Endodermal cell (in vitro differentiated cells): ENCODE data around the gene FPR3. TPM values are rescaled to one million over a fixed set of nuclear protein-coding genes. Genes with fewer than 3 reads are reported as not detected.
A peak's percentile ranks its signal among the peaks of the same experiment; 100 is the strongest.
"Not testable (repeated sequence)": the region's sequence is repeated elsewhere in the genome, so short reads cannot be mapped to it uniquely, and the experiment has no call there.

Experiments used
- DNase-seq: peaks from one replicate; pipeline ENCODE4 v3.0.0-alpha.2; 2017
- H3K27ac ChIP-seq: 2 replicates; pipeline ENCODE4 v1.5.1; 2013; ENCODE audit warnings: mild to moderate bottlenecking, low read depth, low read length, moderate library complexity
- H3K27me3 ChIP-seq: 2 replicates; pipeline ENCODE4 v1.6.1; 2013; ENCODE audit warnings: mild to moderate bottlenecking, low read length, moderate library complexity; ENCODE audit not compliant: insufficient read depth, control insufficient read depth, poor library complexity, severe bottlenecking
- H3K36me3 ChIP-seq: 2 replicates; pipeline ENCODE4 v1.7.0; 2013; ENCODE audit warnings: mild to moderate bottlenecking, low read length, moderate library complexity; ENCODE audit not compliant: control insufficient read depth, insufficient read depth
- H3K4me1 ChIP-seq: one replicate; pipeline ENCODE4 v1.7.0; 2013; ENCODE audit warnings: low read length; ENCODE audit not compliant: control insufficient read depth, insufficient read depth
- H3K4me3 ChIP-seq: 2 replicates; pipeline ENCODE4 v1.5.1; 2013; ENCODE audit warnings: mild to moderate bottlenecking, low read length, moderate library complexity
- H3K9ac ChIP-seq: 2 replicates; pipeline ENCODE4 v1.6.1; 2013; ENCODE audit warnings: mild to moderate bottlenecking, low read length, moderate library complexity; ENCODE audit not compliant: poor library complexity, severe bottlenecking; ENCODE audit errors: extremely low read depth
- H3K9me3 ChIP-seq: 2 replicates; pipeline ENCODE4 v1.6.1; 2013; ENCODE audit warnings: mild to moderate bottlenecking, low read length, moderate library complexity; ENCODE audit not compliant: control insufficient read depth
- H3K27ac Mint-ChIP-seq: 2 replicates; pipeline ENCODE4 v1.8.0; 2020; ENCODE audit warnings: mixed read lengths
- H3K27me3 Mint-ChIP-seq: 2 replicates; pipeline ENCODE4 v1.8.0; 2021; ENCODE audit warnings: mild to moderate bottlenecking, mixed read lengths; ENCODE audit not compliant: insufficient read depth
- H3K36me3 Mint-ChIP-seq: 2 replicates; pipeline ENCODE4 v1.8.0; 2020; ENCODE audit warnings: low read depth, mixed read lengths
- H3K4me1 Mint-ChIP-seq: 2 replicates; pipeline ENCODE4 v1.8.0; 2020; ENCODE audit warnings: mixed read lengths
- H3K4me3 Mint-ChIP-seq: 2 replicates; pipeline ENCODE4 v1.8.0; 2020; ENCODE audit warnings: mild to moderate bottlenecking, moderate library complexity, mixed read lengths
- H3K9me3 Mint-ChIP-seq: 2 replicates; pipeline ENCODE4 v1.8.0; 2020; ENCODE audit warnings: mild to moderate bottlenecking, mixed read lengths
- WGBS, 2 experiments: methylation state at CpG; one replicate each; pipeline versions ENCODE4 v1.1.5 to v1.1.7; 2013; ENCODE audit warnings: missing lambda C conversion rate in 2 of 2, mixed read lengths in 1 of 2; ENCODE audit not compliant: insufficient coverage in 1 of 2, insufficient read length in 1 of 2; 5-methylcytosine and 5-hydroxymethylcytosine counted together
- total RNA-seq, 2 donors: library from RNA; stranded (reverse); fragmentation: NEBNext Ultra II Directional in 1 of 2; extraction: Animal tissue kit (Norgen Biotek cat#: 25700) in 1 of 2; gene quantifications; 2 replicates in 1 of 2; 3 replicates in 1 of 2; pipeline ENCODE4 v1.2.1, GENCODE V29; 2021
- TF ChIP-seq, protein P1 (sequence below): fragments of 200-600 bp; sonication (generic); conservative IDR thresholded peaks from 2 replicates; pipeline ENCODE4 v1.5.0; 2021; ENCODE audit warnings: antibody characterized with exemption, mild to moderate bottlenecking

The FPR3 gene
- total RNA-seq, 2 donors from 2014 or later = not detected

DNA sequence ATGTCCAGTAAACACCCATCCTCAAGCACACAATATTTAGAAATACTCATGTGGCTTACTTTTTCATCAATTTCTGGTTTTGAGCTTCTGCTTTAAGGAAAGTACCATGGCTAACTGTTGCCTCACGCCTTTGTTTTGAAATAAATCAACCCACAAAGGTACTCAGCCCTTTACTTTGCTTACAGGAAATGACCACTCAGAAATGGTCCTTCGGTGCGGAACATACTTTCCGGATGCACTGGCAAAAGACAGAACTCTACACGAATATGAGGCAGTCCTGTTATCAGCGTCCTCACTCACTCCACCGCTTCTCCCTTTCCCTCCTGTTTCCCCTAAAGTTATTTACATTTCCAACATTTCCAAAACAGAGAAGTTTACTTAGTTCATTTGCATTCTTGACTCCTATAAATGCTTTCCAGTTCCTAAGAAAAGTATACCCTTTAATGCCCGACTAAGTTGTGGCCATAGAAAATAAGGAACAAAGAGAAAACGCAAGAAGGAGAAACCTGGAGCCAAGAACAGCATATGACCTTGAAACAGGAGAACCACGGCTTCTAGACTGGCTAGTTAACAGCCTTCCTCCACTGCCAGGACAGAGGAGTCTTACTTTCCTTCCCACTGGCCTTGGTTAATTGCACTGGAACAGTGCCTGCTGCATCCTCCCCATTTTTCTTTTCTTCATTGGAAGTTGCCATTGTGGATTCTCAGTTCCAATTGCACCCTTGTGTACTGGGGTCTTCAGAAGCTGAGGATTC, 23.4 kb upstream of the FPR3 start:
- Histone ChIP-seq H3K36me3 (no peaks in the 10 kb centered on the region), H3K9ac (no peak overlapping the region), H3K27me3 (no peaks in the 10 kb centered on the region), H3K4me3 (no peak overlapping the region), H3K4me1 (no peaks in the 10 kb centered on the region), H3K9me3 (no peaks in the 10 kb centered on the region), H3K27ac (no peak overlapping the region)
- WGBS, 2 experiments = 77 to 82% methylated on average over 10 of the region's 10 CpGs
- Mint-ChIP-seq H3K36me3 (no peaks in the 10 kb centered on the region), H3K4me1 (no peaks in the 10 kb centered on the region), H3K27ac (no peak overlapping the region), H3K9me3 (no peaks in the 10 kb centered on the region), H3K4me3 (no peak overlapping the region), H3K27me3 (peaks cover 50% of the 10 kb centered on the region)
- TF ChIP-seq, protein P1, sequence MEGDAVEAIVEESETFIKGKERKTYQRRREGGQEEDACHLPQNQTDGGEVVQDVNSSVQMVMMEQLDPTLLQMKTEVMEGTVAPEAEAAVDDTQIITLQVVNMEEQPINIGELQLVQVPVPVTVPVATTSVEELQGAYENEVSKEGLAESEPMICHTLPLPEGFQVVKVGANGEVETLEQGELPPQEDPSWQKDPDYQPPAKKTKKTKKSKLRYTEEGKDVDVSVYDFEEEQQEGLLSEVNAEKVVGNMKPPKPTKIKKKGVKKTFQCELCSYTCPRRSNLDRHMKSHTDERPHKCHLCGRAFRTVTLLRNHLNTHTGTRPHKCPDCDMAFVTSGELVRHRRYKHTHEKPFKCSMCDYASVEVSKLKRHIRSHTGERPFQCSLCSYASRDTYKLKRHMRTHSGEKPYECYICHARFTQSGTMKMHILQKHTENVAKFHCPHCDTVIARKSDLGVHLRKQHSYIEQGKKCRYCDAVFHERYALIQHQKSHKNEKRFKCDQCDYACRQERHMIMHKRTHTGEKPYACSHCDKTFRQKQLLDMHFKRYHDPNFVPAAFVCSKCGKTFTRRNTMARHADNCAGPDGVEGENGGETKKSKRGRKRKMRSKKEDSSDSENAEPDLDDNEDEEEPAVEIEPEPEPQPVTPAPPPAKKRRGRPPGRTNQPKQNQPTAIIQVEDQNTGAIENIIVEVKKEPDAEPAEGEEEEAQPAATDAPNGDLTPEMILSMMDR = no peak
- no peak for DNase-seq

DNA sequence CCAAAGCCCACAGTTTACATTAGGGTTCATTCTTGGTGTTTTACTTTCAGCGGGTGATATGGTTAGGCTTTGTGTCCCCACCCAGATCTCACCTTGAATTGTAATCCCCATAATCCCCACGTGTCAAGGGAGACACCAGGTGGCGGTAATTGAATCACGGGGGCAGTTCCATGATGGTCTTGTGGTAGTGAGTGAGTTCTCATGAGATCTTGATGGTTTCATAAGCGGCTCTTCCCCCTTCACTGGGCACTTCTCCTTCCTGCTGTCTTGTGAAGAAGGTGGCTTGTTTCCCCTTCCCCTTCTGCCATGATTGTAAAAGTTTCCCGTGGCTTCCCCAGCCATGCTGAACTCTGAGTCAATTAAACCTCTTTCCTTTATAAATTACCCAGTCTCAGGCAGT, 22.0 kb upstream of the FPR3 start:
- Mint-ChIP-seq H3K9me3 (no peaks in the 10 kb centered on the region), H3K36me3 (no peaks in the 10 kb centered on the region), H3K4me3 (no peak overlapping the region), H3K27me3 (peaks cover 47% of the 10 kb centered on the region), H3K4me1 (no peaks in the 10 kb centered on the region), H3K27ac (no peak overlapping the region)
- Histone ChIP-seq H3K27me3 (no peaks in the 10 kb centered on the region), H3K4me1 (no peaks in the 10 kb centered on the region), H3K9ac (no peak overlapping the region), H3K27ac (no peak overlapping the region), H3K36me3 (no peaks in the 10 kb centered on the region), H3K9me3 (no peaks in the 10 kb centered on the region), H3K4me3 (no peak overlapping the region)
- TF ChIP-seq, protein P1 = peak; percentile 11
- WGBS, 2 experiments = 72% methylated on average over 6 of the region's 6 CpGs; no CpG with 5 or more reads in 1 of the 2 experiments
- DNase-seq = no peak

DNA sequence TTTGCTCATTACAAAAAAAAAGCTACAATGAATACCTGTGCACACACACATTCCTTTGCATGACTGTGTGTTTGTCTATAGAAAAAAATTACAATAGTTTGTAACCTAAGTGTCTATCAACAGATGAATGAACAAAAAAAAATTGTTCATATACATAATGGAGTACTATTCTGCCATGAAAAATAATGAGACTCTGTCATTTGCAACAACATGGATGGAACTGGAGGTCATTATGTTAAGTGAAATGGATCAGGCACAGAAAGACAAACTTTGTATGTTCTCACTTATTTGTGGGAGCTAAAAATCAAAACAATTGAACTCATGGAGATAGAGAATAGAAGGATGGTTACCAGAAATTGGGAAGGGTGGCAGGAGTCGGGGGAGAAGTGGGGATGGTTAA, 18.4 kb upstream of the FPR3 start:
- DNase-seq, H3K9me3 ChIP-seq, H3K27ac ChIP-seq, H3K9ac ChIP-seq, H3K4me3 Mint-ChIP-seq, H3K4me3 ChIP-seq, H3K4me1 ChIP-seq, H3K9me3 Mint-ChIP-seq, H3K4me1 Mint-ChIP-seq, H3K27ac Mint-ChIP-seq, H3K36me3 Mint-ChIP-seq, H3K36me3 ChIP-seq: not testable (repeated sequence)
- peaks cover 19% of the 10 kb centered on the region for H3K27me3 ChIP-seq
- peaks cover 69% of the 10 kb centered on the region for H3K27me3 Mint-ChIP-seq
- WGBS, 2 experiments = 75 to 92% methylated on average over 1 of the region's 1 CpG
